Retinal pigment epithelial cell (primary cell): ENCODE data around the gene ACSM3.

Experiments
- DNase-seq: peaks from one replicate; pipeline ENCODE4 v3.0.0-alpha.2; 2010; ENCODE audit warnings: low read depth
- H3K4me3 ChIP-seq: 2 replicates; pipeline ENCODE4 v1.5.1; 2011; ENCODE audit warnings: mild to moderate bottlenecking, low read length, control low read depth, moderate library complexity
- TF ChIP-seq, protein P1 (sequence below): conservative IDR thresholded peaks from 2 replicates; pipeline ENCODE4 v1.5.1; 2011; ENCODE audit warnings: low read depth, low read length, control low read depth, inconsistent platforms

Gene ACSM3

DNA sequence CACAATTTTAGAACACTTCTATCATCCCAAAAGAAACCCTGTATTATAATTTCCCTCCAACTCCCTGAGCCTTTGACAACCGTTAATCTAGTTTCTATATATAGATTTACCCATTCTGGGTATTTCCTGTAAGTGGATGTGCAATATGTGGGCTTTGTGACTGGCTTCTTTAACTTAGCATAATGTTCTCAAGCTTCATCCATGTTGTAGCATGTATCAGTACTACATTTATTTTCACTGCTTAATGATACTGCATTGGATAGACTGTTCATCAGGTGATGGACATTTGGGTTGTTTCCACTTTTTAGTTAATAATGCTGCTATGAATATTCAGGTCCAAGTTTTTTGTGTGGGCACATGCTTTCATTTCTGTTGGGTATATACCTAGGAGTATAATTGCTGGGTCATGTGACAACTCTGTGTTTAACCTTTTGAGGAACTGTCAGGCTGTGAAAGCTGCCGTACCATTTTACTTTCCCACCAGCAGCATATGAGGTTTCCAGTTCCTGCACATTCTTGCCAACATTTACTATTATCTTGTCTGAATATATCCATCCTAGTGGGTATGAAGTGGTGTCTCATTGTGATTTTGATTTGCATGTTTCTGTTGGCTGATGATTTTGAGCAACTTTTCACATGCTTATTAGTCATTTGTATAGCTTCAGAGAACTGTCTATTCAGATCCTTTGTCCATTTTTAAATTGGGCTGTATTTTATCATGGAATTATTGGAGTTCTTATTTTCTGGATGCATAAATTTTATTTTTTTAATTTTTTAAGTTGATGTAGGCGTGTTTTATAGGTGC, 58.9 kb downstream of the ACSM3 start:
- TF ChIP-seq, protein P1, sequence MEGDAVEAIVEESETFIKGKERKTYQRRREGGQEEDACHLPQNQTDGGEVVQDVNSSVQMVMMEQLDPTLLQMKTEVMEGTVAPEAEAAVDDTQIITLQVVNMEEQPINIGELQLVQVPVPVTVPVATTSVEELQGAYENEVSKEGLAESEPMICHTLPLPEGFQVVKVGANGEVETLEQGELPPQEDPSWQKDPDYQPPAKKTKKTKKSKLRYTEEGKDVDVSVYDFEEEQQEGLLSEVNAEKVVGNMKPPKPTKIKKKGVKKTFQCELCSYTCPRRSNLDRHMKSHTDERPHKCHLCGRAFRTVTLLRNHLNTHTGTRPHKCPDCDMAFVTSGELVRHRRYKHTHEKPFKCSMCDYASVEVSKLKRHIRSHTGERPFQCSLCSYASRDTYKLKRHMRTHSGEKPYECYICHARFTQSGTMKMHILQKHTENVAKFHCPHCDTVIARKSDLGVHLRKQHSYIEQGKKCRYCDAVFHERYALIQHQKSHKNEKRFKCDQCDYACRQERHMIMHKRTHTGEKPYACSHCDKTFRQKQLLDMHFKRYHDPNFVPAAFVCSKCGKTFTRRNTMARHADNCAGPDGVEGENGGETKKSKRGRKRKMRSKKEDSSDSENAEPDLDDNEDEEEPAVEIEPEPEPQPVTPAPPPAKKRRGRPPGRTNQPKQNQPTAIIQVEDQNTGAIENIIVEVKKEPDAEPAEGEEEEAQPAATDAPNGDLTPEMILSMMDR: no peak
- no peak for DNase-seq

DNA sequence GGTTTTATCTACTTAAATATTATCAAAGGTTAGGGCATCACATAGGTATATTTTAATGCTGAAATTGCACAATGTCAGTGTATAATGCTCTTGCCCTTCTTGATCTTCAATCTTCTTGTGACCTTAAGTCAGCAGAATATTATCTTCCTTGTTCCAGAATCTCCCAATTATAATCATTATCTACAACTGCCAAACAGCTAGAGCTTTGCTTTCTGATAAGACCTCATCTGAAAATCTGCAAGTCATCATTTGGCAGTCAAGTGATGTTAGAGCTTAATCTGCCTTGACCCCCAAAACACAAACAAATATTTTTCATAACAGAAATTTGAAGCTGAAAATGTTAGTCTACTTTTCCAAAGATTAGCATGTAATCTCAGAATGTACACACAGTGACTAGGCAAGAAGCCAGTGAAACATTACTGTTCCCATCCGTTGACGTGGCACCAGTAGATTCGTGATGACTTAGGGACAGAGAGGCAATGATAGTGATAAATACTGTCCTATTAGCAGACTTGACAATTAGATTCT, 62.3 kb downstream of the ACSM3 start:
- TF ChIP-seq, protein P1: no peak
- no peak overlapping the region for H3K4me3 ChIP-seq
- DNase-seq: no peak

More for the DNA sequence above, 58.9 kb downstream of the ACSM3 start:
- H3K4me3 ChIP-seq: no peak overlapping the region

DNA sequence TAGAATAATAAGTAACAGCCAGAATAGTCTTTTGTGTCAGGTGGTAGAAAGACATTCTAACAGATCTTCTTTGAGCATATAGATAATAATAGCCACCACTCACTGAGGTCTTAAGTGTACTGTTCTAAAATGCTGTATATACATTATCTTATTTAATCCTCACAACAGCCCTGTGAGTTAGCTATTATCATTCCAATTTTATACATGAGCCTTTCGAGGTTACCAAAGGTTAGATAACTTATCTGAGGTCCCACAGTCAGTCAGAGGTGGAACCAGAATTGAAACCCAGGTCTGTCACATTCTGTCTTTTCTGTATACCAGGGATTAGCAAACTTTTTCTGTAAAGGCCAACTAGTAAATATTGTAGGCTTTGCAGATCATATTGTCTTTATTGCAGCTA, 65.7 kb downstream of the ACSM3 start:
- TF ChIP-seq, protein P1: no peak
- DNase-seq: no peak
- H3K4me3 ChIP-seq: no peak overlapping the region

DNA sequence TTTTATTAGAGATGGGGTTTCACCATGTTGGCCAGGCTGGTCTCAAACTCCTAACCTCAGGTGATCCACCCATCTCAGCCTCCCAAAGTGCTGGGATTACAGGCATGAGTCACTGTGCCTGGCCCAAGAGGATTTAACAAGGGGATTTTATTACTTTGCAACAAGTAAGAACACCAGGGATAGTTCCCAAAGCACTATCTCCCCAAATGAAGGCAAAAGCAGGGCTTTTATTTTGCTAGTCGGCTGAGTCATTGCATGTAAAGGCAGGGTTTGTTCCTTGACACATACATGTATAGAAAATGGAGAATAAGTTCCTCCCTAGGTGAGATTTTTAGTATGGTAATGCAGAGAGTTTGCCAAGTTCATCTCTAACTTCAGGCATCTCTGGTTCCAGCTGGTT, 66.6 kb downstream of the ACSM3 start:
- DNase-seq: no peak
- TF ChIP-seq, protein P1: no peak

DNA sequence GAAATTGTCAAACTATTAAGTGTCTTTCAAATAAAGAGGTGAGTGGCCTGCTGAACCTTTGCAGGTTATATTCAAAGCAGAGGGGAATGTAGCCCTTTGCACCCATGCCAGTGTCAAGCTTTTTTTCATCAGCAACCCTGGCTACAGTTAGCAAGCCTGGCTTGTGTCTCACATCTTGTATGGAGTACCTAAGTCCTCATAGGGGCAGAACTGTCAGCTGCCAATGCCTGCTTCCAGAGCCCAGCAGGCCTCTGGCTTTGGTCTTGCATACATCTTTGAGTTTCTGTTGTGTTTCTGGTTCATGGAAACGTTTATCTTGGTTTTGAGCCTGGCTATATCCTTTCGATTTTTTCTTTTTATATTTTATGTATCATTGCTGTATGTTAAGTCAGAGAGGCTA, 69.3 kb downstream of the ACSM3 start:
- no peak for DNase-seq
- TF ChIP-seq, protein P1: no peak
- H3K4me3 ChIP-seq: no peak overlapping the region

More for the DNA sequence above, 66.6 kb downstream of the ACSM3 start:
- no peak overlapping the region for H3K4me3 ChIP-seq

DNA sequence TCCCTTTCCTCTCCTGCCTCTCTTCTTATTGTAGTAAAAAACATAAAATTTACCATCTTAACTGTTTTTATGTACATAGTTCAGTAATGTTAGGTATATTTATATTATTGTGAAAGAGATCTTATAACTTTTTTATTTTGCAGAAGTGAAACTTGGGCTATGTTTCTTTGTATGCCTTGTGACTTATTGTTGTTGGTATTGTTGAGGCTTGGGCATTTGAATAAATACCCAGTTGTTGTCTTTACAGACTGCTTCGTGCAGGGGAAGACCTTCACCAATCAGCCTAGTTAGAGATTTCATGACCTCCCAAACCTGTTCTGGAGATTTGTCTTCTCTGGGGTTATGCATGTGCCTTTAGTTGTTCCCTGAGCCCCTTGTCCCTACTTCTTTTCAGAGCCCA, 74.4 kb downstream of the ACSM3 start:
- H3K4me3 ChIP-seq: no peak overlapping the region
- DNase-seq: no peak
- TF ChIP-seq, protein P1: no peak

DNA sequence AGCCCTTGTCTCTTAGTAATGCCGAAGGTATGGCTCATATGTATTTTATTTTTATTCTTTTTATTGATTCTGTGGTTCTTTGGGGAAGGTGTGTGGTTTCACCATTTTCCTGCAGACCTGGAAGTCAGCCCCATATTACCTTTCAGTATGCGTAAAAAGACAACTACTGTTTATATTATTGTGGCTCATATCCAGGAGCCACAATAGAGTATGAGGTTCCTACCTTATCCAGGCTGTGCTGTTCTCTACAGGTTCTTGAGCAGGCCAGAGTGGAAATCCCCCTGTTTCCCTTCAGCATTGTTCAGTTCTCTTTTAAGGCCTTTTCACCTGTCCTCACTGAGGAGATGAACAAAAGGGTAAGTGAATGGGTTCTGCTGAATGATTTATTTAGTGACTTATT, 75.7 kb downstream of the ACSM3 start:
- TF ChIP-seq, protein P1: no peak
- no peak for DNase-seq
- H3K4me3 ChIP-seq: no peak overlapping the region
